ENCODE measurements around the gene CHAC1.

DNA sequence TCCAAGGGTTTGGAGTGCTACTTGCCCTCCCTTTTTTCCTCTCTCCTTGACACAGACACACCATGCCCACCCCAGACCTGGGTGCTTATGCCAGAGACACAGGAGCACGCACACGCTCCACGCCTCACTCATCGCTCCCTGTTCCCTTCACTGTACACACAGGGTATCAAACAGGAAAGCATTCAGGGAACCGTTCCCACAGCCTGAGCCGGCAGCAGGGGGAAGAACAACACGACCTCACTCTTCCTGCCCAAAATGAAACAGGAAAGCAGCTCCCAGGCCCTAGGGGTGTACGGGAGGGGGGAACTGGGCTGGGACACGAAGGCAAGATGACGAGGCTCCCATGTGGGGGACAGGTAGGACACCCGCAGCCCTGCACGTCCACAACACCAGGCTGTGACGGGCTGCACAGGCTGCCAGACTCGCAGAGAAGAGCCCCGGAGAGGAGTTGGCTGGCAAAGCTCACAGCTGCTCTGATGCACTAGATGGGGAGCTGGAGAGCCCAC lies 12.9 kb upstream of the CHAC1 start:
- no peak for TF ChIP-seq POLR2A (IDR thresholded peaks at IDR 0.05)
- TF ChIP-seq, protein P1, sequence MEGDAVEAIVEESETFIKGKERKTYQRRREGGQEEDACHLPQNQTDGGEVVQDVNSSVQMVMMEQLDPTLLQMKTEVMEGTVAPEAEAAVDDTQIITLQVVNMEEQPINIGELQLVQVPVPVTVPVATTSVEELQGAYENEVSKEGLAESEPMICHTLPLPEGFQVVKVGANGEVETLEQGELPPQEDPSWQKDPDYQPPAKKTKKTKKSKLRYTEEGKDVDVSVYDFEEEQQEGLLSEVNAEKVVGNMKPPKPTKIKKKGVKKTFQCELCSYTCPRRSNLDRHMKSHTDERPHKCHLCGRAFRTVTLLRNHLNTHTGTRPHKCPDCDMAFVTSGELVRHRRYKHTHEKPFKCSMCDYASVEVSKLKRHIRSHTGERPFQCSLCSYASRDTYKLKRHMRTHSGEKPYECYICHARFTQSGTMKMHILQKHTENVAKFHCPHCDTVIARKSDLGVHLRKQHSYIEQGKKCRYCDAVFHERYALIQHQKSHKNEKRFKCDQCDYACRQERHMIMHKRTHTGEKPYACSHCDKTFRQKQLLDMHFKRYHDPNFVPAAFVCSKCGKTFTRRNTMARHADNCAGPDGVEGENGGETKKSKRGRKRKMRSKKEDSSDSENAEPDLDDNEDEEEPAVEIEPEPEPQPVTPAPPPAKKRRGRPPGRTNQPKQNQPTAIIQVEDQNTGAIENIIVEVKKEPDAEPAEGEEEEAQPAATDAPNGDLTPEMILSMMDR (IDR thresholded peaks at IDR 0.05) = no peak
- no peak for TF ChIP-seq POLR2AphosphoS5 (IDR thresholded peaks at IDR 0.05)
- TF ChIP-seq EP300 (IDR thresholded peaks at IDR 0.05) = no peak
